OCI-LY1 (cell line): Measurements from ENCODE around the gene ZSCAN26.

Experiments used
- H2AFZ ChIP-seq: fragments of 200-600 bp; sonication (generic), shearing (Covaris generic); 2 replicates; pipeline ENCODE4 v1.6.0; 2014; ENCODE audit warnings: antibody characterized with exemption, mild to moderate bottlenecking, low read length
- H3F3A ChIP-seq: fragments of 200-600 bp; sonication (generic), shearing (Covaris generic); 2 replicates; pipeline ENCODE4 v1.6.0; 2014; ENCODE audit warnings: mild to moderate bottlenecking, antibody characterized with exemption, low read length, moderate library complexity; ENCODE audit not compliant: insufficient read depth
- H3K27ac ChIP-seq: fragments of 200-600 bp; sonication (generic); 2 replicates; pipeline ENCODE4 v1.5.1; 2014; ENCODE audit warnings: low read length, mixed run types, mild to moderate bottlenecking, low read depth; ENCODE audit not compliant: poor library complexity, severe bottlenecking
- H3K27me3 ChIP-seq: fragments of 200-600 bp; sonication (generic); 2 replicates; pipeline ENCODE4 v1.6.0; 2014; ENCODE audit warnings: antibody characterized with exemption, mild to moderate bottlenecking, low read length, moderate library complexity; ENCODE audit not compliant: insufficient read depth
- H3K36me3 ChIP-seq: fragments of 200-600 bp; sonication (generic); 2 replicates; pipeline ENCODE4 v1.6.1; 2014; ENCODE audit warnings: mild to moderate bottlenecking, antibody characterized with exemption, low read length, moderate library complexity, mixed read lengths; ENCODE audit not compliant: insufficient read depth
- H3K4me1 ChIP-seq: fragments of 200-600 bp; sonication (generic); 2 replicates; pipeline ENCODE4 v1.5.1; 2014; ENCODE audit warnings: mild to moderate bottlenecking, low read length, moderate library complexity; ENCODE audit not compliant: insufficient read depth, severe bottlenecking
- H3K4me2 ChIP-seq: fragments of 200-600 bp; sonication (generic), shearing (Covaris generic); 2 replicates; pipeline ENCODE4 v1.6.1; 2014; ENCODE audit warnings: low read length
- H3K4me3 ChIP-seq: fragments of 200-600 bp; sonication (generic); 2 replicates; pipeline ENCODE4 v1.5.1; 2014; ENCODE audit warnings: low read length, low read depth, mild to moderate bottlenecking, mixed read lengths; ENCODE audit not compliant: poor library complexity, severe bottlenecking
- H3K79me2 ChIP-seq: fragments of 200-600 bp; shearing (Covaris generic); 2 replicates; pipeline ENCODE4 v1.6.1; 2016; ENCODE audit warnings: mixed run types, low read length, mixed read lengths; ENCODE audit not compliant: insufficient read depth
- H3K9ac ChIP-seq: fragments of 200-600 bp; sonication (generic), shearing (Covaris generic); 2 replicates; pipeline ENCODE4 v1.6.1; 2014; ENCODE audit warnings: mild to moderate bottlenecking, low read length, mixed read lengths
- H3K9me2 ChIP-seq: fragments of 200-600 bp; sonication (generic), shearing (Covaris generic); 2 replicates; pipeline ENCODE4 v1.6.1; 2014; ENCODE audit warnings: low read depth, mild to moderate bottlenecking, low read length, mixed read lengths
- H3K9me3 ChIP-seq: fragments of 200-600 bp; shearing (Covaris generic); 2 replicates; pipeline ENCODE4 v1.6.1; 2014; ENCODE audit warnings: low read length, mixed read lengths
- H4K20me1 ChIP-seq: fragments of 200-600 bp; sonication (generic), shearing (Covaris generic); 2 replicates; pipeline ENCODE4 v1.6.0; 2016; ENCODE audit warnings: mild to moderate bottlenecking, low read length; ENCODE audit not compliant: insufficient read depth
- EZH2 ChIP-seq: fragments of 200-600 bp; sonication (generic), shearing (Covaris generic); IDR thresholded peaks from 2 replicates; pipeline ENCODE4 v1.8.0; 2017; ENCODE audit warnings: borderline replicate concordance, mixed run types, mild to moderate bottlenecking, antibody characterized with exemption, low read length, moderate library complexity, mixed read lengths
- TF ChIP-seq, protein P1 (sequence below): fragments of 200-600 bp; sonication (generic), shearing (Covaris generic); IDR thresholded peaks from 2 replicates; pipeline ENCODE4 v1.5.1; 2017; ENCODE audit warnings: mild to moderate bottlenecking, antibody characterized with exemption, low read length, moderate library complexity, mixed read lengths

Gene ZSCAN26

DNA sequence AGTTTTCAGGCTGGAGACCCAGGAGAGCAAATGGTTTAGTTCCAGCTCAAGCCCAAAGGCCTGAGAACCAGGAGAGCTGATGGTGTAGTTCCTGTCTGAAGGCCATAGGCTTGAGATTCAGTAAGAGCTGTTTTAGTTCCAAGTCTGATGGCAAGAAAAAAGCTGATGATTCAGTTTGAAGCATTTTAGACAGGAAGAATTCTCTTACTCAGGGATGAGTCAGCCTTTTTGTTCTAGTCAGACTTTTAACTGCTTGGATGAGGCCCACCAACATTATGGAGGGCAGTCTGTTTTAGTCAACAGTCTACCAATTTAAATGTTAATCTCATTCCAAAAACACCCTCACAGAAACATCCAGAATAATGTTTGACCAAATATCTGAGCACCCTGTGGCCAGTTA is 2.5 kb downstream of the ZSCAN26 start:
- no peaks in the 10 kb centered on the region for H3K27me3 ChIP-seq
- H3K79me2 ChIP-seq, result 0 out of 2 replicates have a peak, but pooled peaks cover 5% of the 10 kb centered on the region
- H3K9me3 ChIP-seq, result no peaks in the 10 kb centered on the region
- no peak overlapping the region for H3K4me3 ChIP-seq
- no peaks in the 10 kb centered on the region for H3F3A ChIP-seq
- H3K36me3 ChIP-seq, result peaks cover 18% of the 10 kb centered on the region; the same call in 1 of the 2 replicates
- no peaks in the 10 kb centered on the region for H3K9me2 ChIP-seq
- no peak overlapping the region for H3K9ac ChIP-seq
- TF ChIP-seq, protein P1, sequence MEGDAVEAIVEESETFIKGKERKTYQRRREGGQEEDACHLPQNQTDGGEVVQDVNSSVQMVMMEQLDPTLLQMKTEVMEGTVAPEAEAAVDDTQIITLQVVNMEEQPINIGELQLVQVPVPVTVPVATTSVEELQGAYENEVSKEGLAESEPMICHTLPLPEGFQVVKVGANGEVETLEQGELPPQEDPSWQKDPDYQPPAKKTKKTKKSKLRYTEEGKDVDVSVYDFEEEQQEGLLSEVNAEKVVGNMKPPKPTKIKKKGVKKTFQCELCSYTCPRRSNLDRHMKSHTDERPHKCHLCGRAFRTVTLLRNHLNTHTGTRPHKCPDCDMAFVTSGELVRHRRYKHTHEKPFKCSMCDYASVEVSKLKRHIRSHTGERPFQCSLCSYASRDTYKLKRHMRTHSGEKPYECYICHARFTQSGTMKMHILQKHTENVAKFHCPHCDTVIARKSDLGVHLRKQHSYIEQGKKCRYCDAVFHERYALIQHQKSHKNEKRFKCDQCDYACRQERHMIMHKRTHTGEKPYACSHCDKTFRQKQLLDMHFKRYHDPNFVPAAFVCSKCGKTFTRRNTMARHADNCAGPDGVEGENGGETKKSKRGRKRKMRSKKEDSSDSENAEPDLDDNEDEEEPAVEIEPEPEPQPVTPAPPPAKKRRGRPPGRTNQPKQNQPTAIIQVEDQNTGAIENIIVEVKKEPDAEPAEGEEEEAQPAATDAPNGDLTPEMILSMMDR, result no peak
- no peak for TF ChIP-seq EZH2
- no peak overlapping the region for H3K4me2 ChIP-seq
- H4K20me1 ChIP-seq, result no peaks in the 10 kb centered on the region
- H3K27ac ChIP-seq, result no peak overlapping the region
- peaks cover 20% of the 10 kb centered on the region for H3K4me1 ChIP-seq
- H2AFZ ChIP-seq, result no peak overlapping the region

DNA sequence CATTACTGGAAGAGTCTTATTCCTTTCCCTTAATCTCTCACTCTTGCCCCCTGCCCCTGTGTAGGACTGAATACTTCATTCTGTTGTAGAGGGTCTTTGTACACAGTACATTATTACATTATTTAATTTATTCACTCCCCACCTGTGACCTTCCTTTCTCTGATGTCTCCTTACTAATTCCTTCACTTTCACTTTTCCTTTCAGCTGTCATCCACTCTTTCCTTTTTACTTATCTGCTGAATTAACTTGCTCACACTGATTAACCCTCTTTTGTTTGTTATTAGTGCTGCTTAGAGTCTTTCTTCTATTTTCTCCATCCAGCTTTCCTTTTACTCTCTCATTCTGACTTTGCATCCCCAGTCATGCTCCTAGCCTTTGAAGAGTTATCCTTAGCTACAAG is 7.9 kb downstream of the ZSCAN26 start:
- no peaks in the 10 kb centered on the region for H3F3A ChIP-seq

DNA sequence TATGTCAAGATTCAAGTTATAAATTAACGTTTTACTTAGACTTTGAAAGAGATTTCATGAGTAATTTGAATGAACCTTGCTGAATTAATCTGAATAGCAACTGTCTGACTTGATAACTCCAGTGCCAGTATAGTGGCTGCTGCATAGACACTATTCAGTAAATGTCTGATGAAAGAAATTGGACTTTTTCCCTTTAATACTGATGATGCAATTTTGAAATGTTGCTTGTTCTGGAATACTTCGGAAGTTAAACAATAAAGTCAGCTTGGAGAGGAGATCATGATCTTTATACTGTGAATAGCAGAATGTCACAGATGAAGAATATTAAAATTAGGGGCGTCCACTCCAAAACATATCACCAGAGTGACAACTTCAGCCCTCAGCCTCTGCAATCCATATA is 10.8 kb downstream of the ZSCAN26 start:
- H3K4me1 ChIP-seq, result peaks cover 17% of the 10 kb centered on the region
- H3K27me3 ChIP-seq, result no peaks in the 10 kb centered on the region
- H3K4me3 ChIP-seq, result no peak overlapping the region
- H2AFZ ChIP-seq, result no peak overlapping the region
- H3F3A ChIP-seq, result no peaks in the 10 kb centered on the region
- H3K27ac ChIP-seq, result no peak overlapping the region
- H4K20me1 ChIP-seq, result no peaks in the 10 kb centered on the region
- TF ChIP-seq, protein P1, result no peak
- TF ChIP-seq EZH2, result no peak
- H3K9me2 ChIP-seq, result no peaks in the 10 kb centered on the region
- no peaks in the 10 kb centered on the region for H3K9me3 ChIP-seq
- no peak overlapping the region for H3K4me2 ChIP-seq
- no peak overlapping the region for H3K9ac ChIP-seq
- H3K36me3 ChIP-seq, result peaks cover 40% of the 10 kb centered on the region
- no peaks in the 10 kb centered on the region for H3K79me2 ChIP-seq

More for the DNA sequence above, 7.9 kb downstream of the ZSCAN26 start:
- no peak overlapping the region for H3K4me2 ChIP-seq
- no peaks in the 10 kb centered on the region for H3K4me1 ChIP-seq
- H3K9me3 ChIP-seq, result no peaks in the 10 kb centered on the region
- no peak for TF ChIP-seq EZH2
- TF ChIP-seq, protein P1, result no peak
- H3K4me3 ChIP-seq, result no peak overlapping the region
- H3K9me2 ChIP-seq, result no peaks in the 10 kb centered on the region
- no peak overlapping the region for H2AFZ ChIP-seq
- no peak overlapping the region for H3K9ac ChIP-seq
- H3K27me3 ChIP-seq, result no peaks in the 10 kb centered on the region
- no peaks in the 10 kb centered on the region for H3K79me2 ChIP-seq
- peaks cover 46% of the 10 kb centered on the region for H3K36me3 ChIP-seq
- no peaks in the 10 kb centered on the region for H4K20me1 ChIP-seq
- H3K27ac ChIP-seq, result no peak overlapping the region
